Coronary artery (tissue), 2 donors: ENCODE measurements around the gene SERP2.

Source experiments
- DNase-seq: peaks from one replicate; pipeline ENCODE4 v3.0.0-alpha.2; 2017; ENCODE audit warnings: low spot score
- H3K27ac ChIP-seq, 2 donors: fragments of 200-600 bp; sonication (generic); one replicate each; pipeline ENCODE4 v1.5.1; 2016 to 2019
- H3K4me3 ChIP-seq: fragments of 200-600 bp; sonication (generic); 2 replicates; pipeline ENCODE4 v1.5.1; 2016; ENCODE audit warnings: mild to moderate bottlenecking, moderate library complexity
- CTCF ChIP-seq: fragments of 200-600 bp; sonication (generic); IDR thresholded peaks from one replicate; pipeline ENCODE4 v1.5.1; 2019; ENCODE audit warnings: antibody characterized with exemption

Gene SERP2

GRCh38 chr13:44378277-44378676 lies 4.7 kb downstream of the SERP2 start:
- DNase-seq = no peak
- no peak for TF ChIP-seq CTCF
- no peak overlapping the region for H3K4me3 ChIP-seq

DNA sequence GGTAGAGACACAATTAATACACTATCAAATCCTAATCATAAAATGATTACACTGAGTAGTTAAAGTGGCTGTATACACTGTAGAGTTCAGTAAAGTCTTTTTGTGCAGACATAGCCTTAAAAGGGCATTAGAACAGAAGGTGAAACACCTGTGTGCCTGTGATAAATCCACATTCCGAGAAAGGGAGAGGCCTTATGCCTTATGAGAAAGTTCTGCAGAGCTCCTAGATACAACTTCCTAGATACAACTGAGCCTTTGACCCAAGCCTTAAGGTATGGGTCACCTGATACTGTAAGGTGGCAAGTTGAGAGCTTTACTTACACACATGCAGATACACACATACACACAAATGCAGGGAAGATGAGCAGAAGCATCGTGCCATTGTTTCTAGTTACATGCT lies 6.3 kb downstream of the SERP2 start:
- DNase-seq = no peak
- no peak overlapping the region for H3K4me3 ChIP-seq
- no peak overlapping the region for H3K27ac ChIP-seq
- no peak for TF ChIP-seq CTCF

More at GRCh38 chr13:44378277-44378676, 4.7 kb downstream of the SERP2 start:
- H3K27ac ChIP-seq = no peak overlapping the region

DNA sequence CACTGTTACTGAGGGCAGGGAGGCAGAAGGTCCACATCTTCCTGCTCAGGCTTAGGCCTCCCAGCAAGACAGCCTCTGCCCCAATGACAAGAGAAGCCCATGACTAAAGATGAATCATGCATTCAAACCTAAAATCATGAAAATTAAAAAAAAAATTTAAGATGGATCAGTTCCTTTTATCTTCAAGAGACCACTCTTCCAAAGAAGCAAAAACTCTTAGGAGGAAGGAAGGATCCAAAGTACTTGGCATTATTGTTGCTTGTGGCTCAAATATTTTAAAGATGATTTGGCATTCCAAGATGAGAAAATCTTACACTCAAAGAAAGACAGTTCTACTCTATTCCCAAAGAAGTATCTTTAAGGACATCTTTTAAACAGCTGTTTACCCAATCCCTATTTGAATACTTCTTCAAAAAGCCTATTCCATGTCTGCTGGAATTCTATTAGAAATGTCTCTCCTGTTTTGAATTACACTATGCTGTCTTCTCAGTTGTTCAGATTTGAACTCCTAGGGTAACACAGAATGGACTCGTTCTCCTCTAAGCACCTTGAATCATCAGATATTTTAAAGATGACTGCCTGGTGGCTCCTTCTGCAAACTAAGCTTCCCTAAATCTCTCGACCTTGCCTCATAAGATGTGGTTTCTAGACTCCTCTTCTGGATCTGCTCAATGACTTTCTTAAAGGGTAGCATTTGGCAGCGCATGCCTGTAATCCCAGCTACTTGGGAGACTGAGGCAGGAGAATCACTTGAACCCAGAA lies 7.0 kb downstream of the SERP2 start:
- Histone ChIP-seq H3K27ac (no peak overlapping the region), H3K4me3 (no peak overlapping the region)
- no peak for DNase-seq
- TF ChIP-seq CTCF = no peak

DNA sequence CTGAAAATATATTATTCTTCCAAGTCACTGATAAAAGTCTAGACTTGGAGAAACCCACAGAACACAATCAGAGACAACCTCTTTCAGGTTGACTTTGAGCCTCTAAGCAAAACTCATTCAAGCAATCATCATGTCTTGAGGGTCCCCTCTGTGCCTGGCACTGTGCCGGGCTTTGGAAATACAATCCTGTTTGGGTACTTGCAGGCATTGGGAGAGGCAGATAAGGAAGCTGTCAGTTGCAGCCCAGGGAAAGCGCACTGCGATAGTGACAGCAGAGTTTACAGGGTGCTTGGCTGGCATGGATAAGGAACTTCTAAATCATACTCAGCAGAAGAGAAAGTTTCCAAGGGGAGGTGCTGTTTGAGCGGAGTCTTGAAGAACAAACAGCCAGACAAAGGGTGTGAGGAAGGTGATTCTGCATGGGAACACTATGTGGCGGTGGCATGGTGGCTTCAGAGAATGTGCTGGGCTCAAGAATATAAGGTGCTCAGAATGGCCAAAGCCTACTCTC lies 9.1 kb downstream of the SERP2 start:
- DNase-seq = no peak
- no peak for TF ChIP-seq CTCF
- no peak overlapping the region for H3K4me3 ChIP-seq
- H3K27ac ChIP-seq = no peak overlapping the region

GRCh38 chr13:44383945-44384344 lies 10.3 kb downstream of the SERP2 start:
- TF ChIP-seq CTCF = no peak
- H3K4me3 ChIP-seq = no peak overlapping the region
- no peak overlapping the region for H3K27ac ChIP-seq
- no peak for DNase-seq

DNA sequence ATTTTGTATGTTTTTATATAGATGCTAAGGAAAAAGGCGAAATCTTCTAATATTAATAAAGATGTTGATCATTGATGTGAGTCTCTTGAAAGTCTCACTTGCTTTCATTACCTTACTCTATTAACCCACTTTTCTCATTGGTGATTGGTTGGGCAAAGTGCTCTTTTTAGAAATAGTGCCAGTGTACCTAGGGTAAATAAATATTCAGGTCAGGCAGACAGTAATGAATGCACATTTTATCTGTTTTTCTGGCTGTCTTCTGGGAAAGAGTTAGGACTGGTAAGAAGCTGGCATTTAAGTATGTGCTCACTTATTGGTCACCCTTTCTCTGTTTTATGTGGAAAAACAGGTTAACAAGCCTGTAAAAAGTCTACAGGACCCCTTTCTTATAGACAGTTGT lies 11.2 kb downstream of the SERP2 start:
- H3K4me3 ChIP-seq = no peak overlapping the region
- TF ChIP-seq CTCF = no peak
- no peak overlapping the region for H3K27ac ChIP-seq
- DNase-seq = no peak

GRCh38 chr13:44385401-44385800 lies 11.8 kb downstream of the SERP2 start:
- no peak for TF ChIP-seq CTCF
- no peak for DNase-seq
- no peak overlapping the region for H3K27ac ChIP-seq
- no peak overlapping the region for H3K4me3 ChIP-seq
